GM19193 (cell line): ENCODE results near the gene KLHL21.
A peak's percentile ranks its signal among the peaks of the same experiment; 100 is the strongest.

ENCODE experiments used
- POLR2A ChIP-seq: IDR thresholded peaks from 4 replicates; pipeline ENCODE4 v1.6.1; 2011; ENCODE audit not compliant: insufficient read depth, insufficient read length; ENCODE audit errors: extremely low read depth

Gene KLHL21

GRCh38 chr1:6592865-6593593 lies 9.6 kb downstream of the KLHL21 start:
- TF ChIP-seq POLR2A = no peak

- TF ChIP-seq POLR2A = no peak
Measured at GRCh38 chr1:6592441-6592840, 10.2 kb downstream of the KLHL21 start.

DNA sequence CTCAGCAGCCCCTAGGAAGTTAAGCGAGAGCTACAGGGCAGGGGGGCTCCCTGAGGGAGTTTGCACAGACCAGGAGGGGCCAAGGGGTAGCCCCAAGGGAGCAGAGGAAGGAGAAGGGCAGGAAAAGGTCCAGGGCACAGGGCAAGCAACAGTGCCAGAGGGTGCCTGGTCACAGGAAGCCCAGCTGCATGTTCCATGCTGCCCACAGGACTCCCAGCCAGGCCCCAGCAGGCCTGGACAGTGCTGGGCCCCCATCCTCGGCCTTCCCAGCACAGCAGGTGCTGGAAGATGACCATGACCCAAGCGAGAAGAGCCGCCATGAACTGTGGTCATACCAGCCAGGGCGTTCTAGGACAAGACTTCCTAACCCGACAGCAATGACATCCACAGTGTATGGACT lies 11.0 kb downstream of the KLHL21 start:
- TF ChIP-seq POLR2A = no peak

- TF ChIP-seq POLR2A = no peak
Measured at GRCh38 chr1:6591222-6591621, 11.4 kb downstream of the KLHL21 start.

- TF ChIP-seq POLR2A = no peak
Measured at GRCh38 chr1:6590046-6590445, 12.6 kb downstream of the KLHL21 start.

- no peak for TF ChIP-seq POLR2A
Measured at GRCh38 chr1:6588893-6589520, 13.7 kb downstream of the KLHL21 start.

- no peak for TF ChIP-seq POLR2A
Measured at GRCh38 chr1:6588128-6588892, 14.4 kb downstream of the KLHL21 start.

DNA sequence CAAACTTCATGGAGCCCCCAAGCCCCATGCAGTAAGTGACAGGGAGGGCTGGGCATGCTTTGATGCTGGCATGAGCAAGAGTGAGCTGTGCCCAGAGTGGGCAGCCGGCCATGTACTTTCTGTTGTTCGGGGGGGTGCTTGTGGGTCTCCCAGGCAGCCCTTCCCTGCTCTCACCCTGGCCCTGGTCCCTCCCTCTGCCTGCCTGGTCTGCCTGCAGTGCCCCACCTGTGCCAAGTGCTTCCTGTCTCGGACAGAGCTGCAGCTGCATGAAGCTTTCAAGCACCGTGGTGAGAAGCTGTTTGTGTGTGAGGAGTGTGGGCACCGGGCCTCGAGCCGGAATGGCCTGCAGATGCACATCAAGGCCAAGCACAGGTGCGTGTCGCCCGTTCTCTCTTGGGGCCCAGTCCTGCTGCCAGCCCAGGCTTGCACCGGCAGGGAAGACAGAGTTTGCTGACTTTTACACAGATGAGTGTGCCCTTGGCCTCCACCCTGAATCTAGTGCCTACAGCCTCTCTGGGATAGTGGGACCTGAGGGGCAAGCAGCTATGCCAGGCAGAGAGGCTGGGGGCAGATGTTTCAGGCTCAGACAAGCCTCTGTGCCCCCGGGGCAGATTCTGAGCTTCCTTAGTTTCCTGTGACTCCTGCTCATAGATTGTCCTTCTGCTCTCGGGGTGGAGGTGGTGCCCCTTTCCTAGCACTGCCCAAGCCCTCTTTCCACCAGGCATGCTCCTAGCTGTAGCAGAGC lies 15.2 kb downstream of the KLHL21 start:
- TF ChIP-seq POLR2A = no peak

- TF ChIP-seq POLR2A = peak; percentile 2
Measured at GRCh38 chr1:6586404-6586816, 16.3 kb downstream of the KLHL21 start.

GRCh38 chr1:6585841-6586240 lies 16.8 kb downstream of the KLHL21 start:
- TF ChIP-seq POLR2A = no peak

DNA sequence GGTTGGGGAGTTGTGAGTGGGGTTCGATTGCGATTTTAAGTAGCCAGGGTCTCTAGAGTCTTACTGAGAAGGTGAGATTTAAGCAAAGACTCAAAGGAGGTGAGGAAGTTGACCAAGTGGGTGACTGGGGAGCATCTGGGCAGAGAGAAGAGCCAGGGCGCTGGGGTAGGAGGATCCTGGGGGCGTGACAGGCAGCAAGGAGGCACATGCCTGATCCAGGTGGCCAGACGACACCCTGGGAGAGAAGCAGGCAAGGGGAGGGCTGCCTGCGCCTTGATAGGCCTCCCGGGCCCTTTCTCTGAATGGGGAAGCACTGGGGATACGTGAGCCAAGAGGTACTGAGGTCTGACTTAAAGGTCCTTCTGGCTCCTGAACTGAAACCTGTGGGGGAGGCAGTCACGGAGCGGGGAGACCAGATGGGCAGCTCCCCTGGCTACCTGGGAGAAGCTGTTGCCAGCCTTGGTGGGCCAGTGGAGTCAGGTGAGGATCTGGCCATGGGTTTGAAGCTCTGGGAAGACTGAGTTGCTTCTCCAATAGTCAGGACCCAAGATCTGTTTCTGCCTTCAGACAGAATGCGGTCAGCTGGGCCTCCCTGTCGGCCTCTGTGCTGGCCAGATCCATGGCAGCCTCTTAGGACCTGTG lies 17.5 kb downstream of the KLHL21 start:
- no peak for TF ChIP-seq POLR2A

- TF ChIP-seq POLR2A = no peak
Measured at GRCh38 chr1:6584126-6585080, 18.3 kb downstream of the KLHL21 start.

- no peak for TF ChIP-seq POLR2A
Measured at GRCh38 chr1:6582370-6582769, 20.3 kb downstream of the KLHL21 start.
